ENCODE results near the gene PARD3. TPM values are rescaled to one million over a fixed set of nuclear protein-coding genes. Genes with fewer than 3 reads are reported as not detected.

The PARD3 gene
- total and polyA plus RNA-seq, 2 donors (not counting 3 experiments of a cell fraction or from before 2014, with no cell fraction given) = 7.3 to 24.1 TPM

- Histone ChIP-seq H3K36me3 (ENCODE audit: control insufficient read depth in 2 of 2, extremely low read depth in 1 of 2, insufficient read depth in 2 of 2, low read length in 2 of 2) (no peaks in the 10 kb centered on the region), H3K4me2 (ENCODE audit: insufficient read depth, low read length) (no peak overlapping the region), H3K79me2 (ENCODE audit: control insufficient read depth, insufficient read depth, low read length) (no peaks in the 10 kb centered on the region), H3K9me3 (replicated peaks; ENCODE audit: control insufficient read depth, insufficient read depth, low read length) (no peaks in the 10 kb centered on the region), H3K9ac (replicated peaks; ENCODE audit: extremely low read depth, insufficient read depth, low read length) (no peak overlapping the region), H3K4me1 (ENCODE audit: control insufficient read depth, extremely low read depth, insufficient read depth, low read length) (no peaks in the 10 kb centered on the region), H2AFZ (ENCODE audit: low read depth, low read length) (no peak overlapping the region), H3K9me1 (replicated peaks; ENCODE audit: control insufficient read depth, extremely low read depth, insufficient read depth, low read length) (no peaks in the 10 kb centered on the region), H3K27me3 (ENCODE audit: control insufficient read depth in 2 of 2, insufficient read depth in 2 of 2, low read length in 2 of 2) (no peaks in the 10 kb centered on the region), H3K4me3 (replicated peaks in 1 of 3; ENCODE audit: insufficient read depth in 1 of 3, low read depth in 1 of 3, low read length in 3 of 3) (no peak overlapping the region), H4K20me1 (replicated peaks; ENCODE audit: control insufficient read depth, extremely low read depth, insufficient read depth, low read length) (no peaks in the 10 kb centered on the region), H3K27ac (ENCODE audit: insufficient read depth, low read depth, low read length) (no peak overlapping the region)
- ChIA-PET POLR2A (no interaction called here), CTCF (no interaction called here)
- intact Hi-C loops (cut with micrococcal nuclease) (no loop called here), dilution Hi-C loops (cut with MboI; ENCODE audit: extremely low pct_ligation_motif_present, low sequenced_read_pairs) (no loop called here)
- DNase-seq (ENCODE audit: low read depth, low spot score) (no peak), FAIRE-seq (peak; percentile 4)
- TF ChIP-seq MYC (IDR thresholded peaks at IDR 0.05; ENCODE audit: low read depth, low read length) (no peak), POLR2AphosphoS5 (IDR thresholded peaks at IDR 0.05; ENCODE audit: insufficient read depth, low read depth, low read length) (no peak), MAX (IDR thresholded peaks at IDR 0.05; ENCODE audit: insufficient read depth, insufficient read length) (no peak), FOS (IDR thresholded peaks at IDR 0.05; ENCODE audit: borderline replicate concordance, insufficient read depth, low read length) (no peak), POLR2A (IDR thresholded peaks at IDR 0.05; ENCODE audit: low read depth, low read length) (no peak), GATA2 (IDR thresholded peaks at IDR 0.05; ENCODE audit: insufficient read depth, insufficient read length, low read depth, low read length) (no peak), EZH2 (IDR thresholded peaks at IDR 0.05; ENCODE audit: borderline replicate concordance, low read depth, low read length, severe bottlenecking) (no peak), JUN (IDR thresholded peaks at IDR 0.05; ENCODE audit: borderline replicate concordance, insufficient read depth, insufficient read length, low read depth) (no peak)
- TF ChIP-seq, protein P1, sequence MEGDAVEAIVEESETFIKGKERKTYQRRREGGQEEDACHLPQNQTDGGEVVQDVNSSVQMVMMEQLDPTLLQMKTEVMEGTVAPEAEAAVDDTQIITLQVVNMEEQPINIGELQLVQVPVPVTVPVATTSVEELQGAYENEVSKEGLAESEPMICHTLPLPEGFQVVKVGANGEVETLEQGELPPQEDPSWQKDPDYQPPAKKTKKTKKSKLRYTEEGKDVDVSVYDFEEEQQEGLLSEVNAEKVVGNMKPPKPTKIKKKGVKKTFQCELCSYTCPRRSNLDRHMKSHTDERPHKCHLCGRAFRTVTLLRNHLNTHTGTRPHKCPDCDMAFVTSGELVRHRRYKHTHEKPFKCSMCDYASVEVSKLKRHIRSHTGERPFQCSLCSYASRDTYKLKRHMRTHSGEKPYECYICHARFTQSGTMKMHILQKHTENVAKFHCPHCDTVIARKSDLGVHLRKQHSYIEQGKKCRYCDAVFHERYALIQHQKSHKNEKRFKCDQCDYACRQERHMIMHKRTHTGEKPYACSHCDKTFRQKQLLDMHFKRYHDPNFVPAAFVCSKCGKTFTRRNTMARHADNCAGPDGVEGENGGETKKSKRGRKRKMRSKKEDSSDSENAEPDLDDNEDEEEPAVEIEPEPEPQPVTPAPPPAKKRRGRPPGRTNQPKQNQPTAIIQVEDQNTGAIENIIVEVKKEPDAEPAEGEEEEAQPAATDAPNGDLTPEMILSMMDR (IDR thresholded peaks at IDR 0.05; ENCODE audit: extremely low read depth in 1 of 2, insufficient read depth in 1 of 2, low read depth in 1 of 2, low read length in 2 of 2) = no peak
- no TSS peak for BruUV-seq (replicated peaks)
Observed at GRCh38 chr10:34213193-34213804, 601.8 kb downstream of the PARD3 start.
